Measurements from ENCODE around the gene SLC46A1.

Gene SLC46A1

DNA sequence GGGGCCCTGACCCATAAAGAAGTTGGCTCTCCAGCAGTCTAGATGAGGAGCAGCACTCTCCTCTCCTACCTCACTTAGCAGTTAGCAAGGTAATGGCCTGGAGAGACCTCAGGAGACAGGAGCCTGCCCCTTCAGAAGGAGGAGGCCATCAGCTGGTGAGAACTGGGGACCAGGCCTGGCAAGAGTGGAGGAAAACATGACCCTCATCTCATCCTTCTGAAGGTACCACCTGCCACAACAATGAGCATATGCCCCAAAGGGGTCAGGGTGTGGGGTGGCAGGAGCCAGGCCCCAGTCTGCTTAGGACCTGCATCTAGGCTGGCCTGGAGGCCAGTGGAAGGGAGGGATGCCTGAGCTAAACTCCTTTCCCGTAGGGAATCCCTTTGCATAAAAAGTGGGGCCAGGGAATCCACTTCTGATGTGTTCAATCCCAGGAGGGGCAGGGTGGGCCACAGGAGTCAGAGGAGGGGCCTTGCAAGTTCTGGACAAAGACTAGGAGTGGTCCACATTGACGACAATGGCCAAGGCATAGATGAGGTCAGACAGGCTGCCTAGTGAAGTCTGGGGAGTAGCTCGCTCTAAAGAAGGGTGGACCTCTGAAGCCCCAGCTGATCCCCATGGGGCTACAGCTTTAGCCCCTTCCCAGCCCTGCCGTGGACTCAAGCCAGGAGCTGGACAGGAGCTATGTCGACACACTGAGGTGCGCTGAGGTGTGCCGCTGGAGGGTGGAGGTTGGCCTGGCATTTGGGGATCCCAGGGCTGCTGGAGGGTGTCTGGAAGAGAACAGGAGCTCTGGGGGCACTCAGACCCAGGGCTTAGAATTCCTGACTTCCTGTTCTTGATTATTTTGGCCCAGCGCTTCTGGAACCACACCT is 42.0 kb downstream of the SLC46A1 start:
- no peaks in the 10 kb centered on the region for H3K4me1 ChIP-seq (ENCODE audit: control insufficient read depth, low read length)

GRCh38 chr17:28363186-28363585 is 42.8 kb downstream of the SLC46A1 start:
- Histone ChIP-seq H3K4me2 (ENCODE audit: low read length) (no peak overlapping the region), H3K9me2 (replicated peaks; ENCODE audit: control insufficient read depth, low read length) (no peaks in the 10 kb centered on the region), H3K4me1 (ENCODE audit: control insufficient read depth, low read length) (peaks cover 7% of the 10 kb centered on the region), H3K36me3 (ENCODE audit: control insufficient read depth, low read length) (peaks cover 41% of the 10 kb centered on the region), H3K27me3 (ENCODE audit: control insufficient read depth, low read length) (no peaks in the 10 kb centered on the region), H3F3A (ENCODE audit: control insufficient read depth, insufficient read depth) (no peaks in the 10 kb centered on the region), H3K79me2 (ENCODE audit: control insufficient read depth, low read length) (peaks cover 10% of the 10 kb centered on the region), H3K4me3 (ENCODE audit: low read length) (no peak overlapping the region), H3K27ac (ENCODE audit: low read depth, low read length) (no peak overlapping the region), H4K20me1 (ENCODE audit: control insufficient read depth, insufficient read depth, low read depth, low read length) (no peaks in the 10 kb centered on the region), H3K9me3 (ENCODE audit: control insufficient read depth, insufficient read depth, low read length) (no peaks in the 10 kb centered on the region)
- no peak for TF ChIP-seq EZH2phosphoT487 (IDR thresholded peaks at IDR 0.05; ENCODE audit: borderline replicate concordance, low read length)
- TF ChIP-seq, protein P1, sequence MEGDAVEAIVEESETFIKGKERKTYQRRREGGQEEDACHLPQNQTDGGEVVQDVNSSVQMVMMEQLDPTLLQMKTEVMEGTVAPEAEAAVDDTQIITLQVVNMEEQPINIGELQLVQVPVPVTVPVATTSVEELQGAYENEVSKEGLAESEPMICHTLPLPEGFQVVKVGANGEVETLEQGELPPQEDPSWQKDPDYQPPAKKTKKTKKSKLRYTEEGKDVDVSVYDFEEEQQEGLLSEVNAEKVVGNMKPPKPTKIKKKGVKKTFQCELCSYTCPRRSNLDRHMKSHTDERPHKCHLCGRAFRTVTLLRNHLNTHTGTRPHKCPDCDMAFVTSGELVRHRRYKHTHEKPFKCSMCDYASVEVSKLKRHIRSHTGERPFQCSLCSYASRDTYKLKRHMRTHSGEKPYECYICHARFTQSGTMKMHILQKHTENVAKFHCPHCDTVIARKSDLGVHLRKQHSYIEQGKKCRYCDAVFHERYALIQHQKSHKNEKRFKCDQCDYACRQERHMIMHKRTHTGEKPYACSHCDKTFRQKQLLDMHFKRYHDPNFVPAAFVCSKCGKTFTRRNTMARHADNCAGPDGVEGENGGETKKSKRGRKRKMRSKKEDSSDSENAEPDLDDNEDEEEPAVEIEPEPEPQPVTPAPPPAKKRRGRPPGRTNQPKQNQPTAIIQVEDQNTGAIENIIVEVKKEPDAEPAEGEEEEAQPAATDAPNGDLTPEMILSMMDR (IDR thresholded peaks at IDR 0.05; ENCODE audit: low read depth, low read length, poor library complexity, severe bottlenecking): no peak

More for the DNA sequence above, 42.0 kb downstream of the SLC46A1 start:
- Histone ChIP-seq H3K4me3 (ENCODE audit: low read length) (no peak overlapping the region), H3K79me2 (ENCODE audit: control insufficient read depth, low read length) (peaks cover 2% of the 10 kb centered on the region), H3K9me2 (replicated peaks; ENCODE audit: control insufficient read depth, low read length) (no peaks in the 10 kb centered on the region), H3K9me3 (ENCODE audit: control insufficient read depth, insufficient read depth, low read length) (no peaks in the 10 kb centered on the region), H3K27ac (ENCODE audit: low read depth, low read length) (no peak overlapping the region), H3K36me3 (ENCODE audit: control insufficient read depth, low read length) (peaks cover 36% of the 10 kb centered on the region), H4K20me1 (ENCODE audit: control insufficient read depth, insufficient read depth, low read depth, low read length) (no peaks in the 10 kb centered on the region), H3K27me3 (ENCODE audit: control insufficient read depth, low read length) (no peaks in the 10 kb centered on the region), H3F3A (ENCODE audit: control insufficient read depth, insufficient read depth) (no peaks in the 10 kb centered on the region), H3K4me2 (ENCODE audit: low read length) (no peak overlapping the region)
- TF ChIP-seq EZH2phosphoT487 (IDR thresholded peaks at IDR 0.05; ENCODE audit: borderline replicate concordance, low read length): no peak
- TF ChIP-seq, protein P1 (IDR thresholded peaks at IDR 0.05; ENCODE audit: low read depth, low read length, poor library complexity, severe bottlenecking): no peak

GRCh38 chr17:28357901-28358197 is 48.2 kb downstream of the SLC46A1 start:
- H3K4me2 ChIP-seq (ENCODE audit: low read length): peak overlapping the region; percentile 79
- peaks cover 19% of the 10 kb centered on the region for H3K4me1 ChIP-seq (ENCODE audit: control insufficient read depth, low read length)
- H3K79me2 ChIP-seq (ENCODE audit: control insufficient read depth, low read length): peaks cover 43% of the 10 kb centered on the region
- H3K27ac ChIP-seq (ENCODE audit: low read depth, low read length): no peak overlapping the region
- no peaks in the 10 kb centered on the region for H3K27me3 ChIP-seq (ENCODE audit: control insufficient read depth, low read length)
- H4K20me1 ChIP-seq (ENCODE audit: control insufficient read depth, insufficient read depth, low read depth, low read length): no peaks in the 10 kb centered on the region
- TF ChIP-seq EZH2phosphoT487 (IDR thresholded peaks at IDR 0.05; ENCODE audit: borderline replicate concordance, low read length): no peak
- TF ChIP-seq, protein P1 (IDR thresholded peaks at IDR 0.05; ENCODE audit: low read depth, low read length, poor library complexity, severe bottlenecking): no peak
- H3K4me3 ChIP-seq (ENCODE audit: low read length): peak overlapping the region; percentile 93
- peaks cover 66% of the 10 kb centered on the region for H3K36me3 ChIP-seq (ENCODE audit: control insufficient read depth, low read length)
- no peaks in the 10 kb centered on the region for H3K9me3 ChIP-seq (ENCODE audit: control insufficient read depth, insufficient read depth, low read length)
- H3F3A ChIP-seq (ENCODE audit: control insufficient read depth, insufficient read depth): no peaks in the 10 kb centered on the region
- no peaks in the 10 kb centered on the region for H3K9me2 ChIP-seq (replicated peaks; ENCODE audit: control insufficient read depth, low read length)
